IPS-20b (cell line): ENCODE results near the gene QSOX2.

ENCODE experiments used
- H3K27ac ChIP-seq: one replicate; pipeline ENCODE4 v1.5.1; 2013; ENCODE audit warnings: low read length
- H3K27me3 ChIP-seq: 2 replicates; pipeline ENCODE4 v1.6.1; 2013; ENCODE audit warnings: mild to moderate bottlenecking, low read length, inconsistent platforms; ENCODE audit not compliant: insufficient read depth
- H3K36me3 ChIP-seq: 2 replicates; pipeline ENCODE4 v1.6.1; 2013; ENCODE audit warnings: low read depth, mild to moderate bottlenecking, inconsistent platforms, low read length, moderate library complexity; ENCODE audit not compliant: insufficient read depth
- H3K4me1 ChIP-seq: 2 replicates; pipeline ENCODE4 v1.6.1; 2013; ENCODE audit warnings: mild to moderate bottlenecking, control low read depth, inconsistent platforms, low read length, moderate library complexity; ENCODE audit not compliant: insufficient read depth
- H3K4me3 ChIP-seq: 2 replicates; pipeline ENCODE4 v1.5.1; 2013; ENCODE audit warnings: mild to moderate bottlenecking, low read length, inconsistent platforms
- H3K9ac ChIP-seq: 2 replicates; pipeline ENCODE4 v1.6.1; 2013; ENCODE audit warnings: low read depth, mild to moderate bottlenecking, inconsistent platforms, low read length, moderate library complexity
- H3K9me3 ChIP-seq: 2 replicates; pipeline ENCODE4 v1.6.1; 2013; ENCODE audit warnings: mild to moderate bottlenecking, low read depth, low read length, inconsistent platforms; ENCODE audit not compliant: insufficient read depth

QSOX2 gene

DNA sequence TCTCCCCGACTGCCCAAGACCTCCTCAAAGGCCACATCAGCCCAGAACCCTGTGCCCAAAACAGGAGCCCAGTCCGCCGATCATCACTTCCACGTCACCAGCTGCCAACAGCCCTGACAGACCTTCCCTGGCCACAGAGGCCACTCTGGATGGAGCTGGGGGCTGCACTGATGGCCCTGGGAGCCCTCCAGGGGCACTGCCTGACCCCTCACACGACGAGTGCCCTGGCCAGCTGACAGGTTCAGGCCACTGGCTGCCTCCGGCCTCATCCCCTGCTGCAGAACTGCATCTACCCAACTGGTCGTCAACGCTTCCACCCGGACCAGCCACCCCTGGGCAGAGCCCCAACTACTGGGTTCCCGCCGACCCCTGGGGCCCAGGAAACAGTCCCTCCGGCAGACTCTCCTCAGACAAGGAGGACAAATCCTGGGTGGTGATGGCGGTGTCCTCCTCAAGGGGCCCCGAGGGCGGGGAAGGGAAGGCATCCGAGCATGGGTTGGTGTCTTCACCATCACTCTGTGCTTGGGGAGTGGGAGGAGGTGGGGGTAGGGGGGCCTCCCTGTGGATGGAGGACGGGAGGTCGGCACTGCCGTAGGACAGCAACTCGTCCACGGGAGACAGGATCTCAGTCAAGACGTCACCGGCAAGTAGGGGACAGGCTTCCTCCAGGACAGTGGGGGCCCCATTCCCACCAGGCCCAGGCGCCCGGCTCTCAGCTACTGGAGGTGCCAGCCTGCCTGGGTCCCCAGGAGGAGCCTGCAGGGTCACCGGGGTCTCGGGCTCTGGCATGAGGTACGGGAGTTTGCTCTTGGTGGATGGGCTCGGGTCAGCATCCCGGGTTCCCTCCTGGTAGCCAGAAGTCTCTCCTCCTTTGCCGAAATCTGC is 7.9 kb upstream of the QSOX2 start:
- Histone ChIP-seq H3K36me3 (no peaks in the 10 kb centered on the region), H3K9ac (no peak overlapping the region), H3K4me3 (no peak overlapping the region), H3K4me1 (no peaks in the 10 kb centered on the region), H3K27me3 (no peaks in the 10 kb centered on the region), H3K27ac (no peak overlapping the region), H3K9me3 (no peaks in the 10 kb centered on the region)

DNA sequence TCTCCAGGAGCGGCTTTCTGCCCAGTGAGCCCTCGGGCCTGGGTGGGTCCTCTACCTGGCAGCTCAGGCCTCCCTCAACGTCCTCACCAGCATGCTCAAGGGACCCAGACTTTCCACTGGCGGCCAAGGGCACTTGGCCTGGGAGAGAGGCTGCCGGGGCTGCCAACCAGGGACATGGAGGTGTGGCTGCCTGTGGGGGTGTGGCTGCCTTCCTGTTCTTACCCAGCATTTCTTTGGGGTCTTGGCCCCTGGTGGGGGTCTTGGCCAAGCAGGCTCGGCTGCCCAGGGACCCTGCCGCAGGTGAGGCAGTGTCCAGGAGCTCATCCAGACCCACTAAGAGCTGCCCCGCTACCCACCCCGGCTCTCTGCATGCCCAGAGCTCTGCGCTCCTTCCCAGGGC is 7.2 kb upstream of the QSOX2 start:
- Histone ChIP-seq H3K27ac (no peak overlapping the region), H3K27me3 (no peaks in the 10 kb centered on the region), H3K4me1 (no peaks in the 10 kb centered on the region), H3K36me3 (no peaks in the 10 kb centered on the region), H3K9me3 (no peaks in the 10 kb centered on the region), H3K4me3 (no peak overlapping the region), H3K9ac (no peak overlapping the region)

DNA sequence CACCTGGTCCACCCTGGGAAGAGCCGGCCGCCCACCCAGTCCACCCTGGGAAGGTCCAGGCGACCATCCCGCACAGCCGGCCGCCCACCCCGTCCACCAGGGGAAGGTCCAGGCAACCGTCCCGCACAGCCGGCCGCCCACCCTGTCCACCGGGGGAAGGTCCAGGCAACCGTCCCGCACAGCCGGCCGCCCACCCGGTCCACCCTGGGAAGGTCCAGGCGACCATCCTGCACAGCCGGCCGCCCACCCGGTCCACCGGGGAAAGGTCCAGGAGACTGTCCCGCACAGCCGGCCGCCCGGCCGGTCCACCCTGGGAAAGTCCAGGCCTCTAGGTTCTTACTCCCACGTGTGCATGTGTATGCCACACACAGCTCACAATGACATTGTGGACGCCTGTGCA is 6.7 kb upstream of the QSOX2 start:
- no peaks in the 10 kb centered on the region for H3K4me1 ChIP-seq
- no peaks in the 10 kb centered on the region for H3K36me3 ChIP-seq
- no peaks in the 10 kb centered on the region for H3K9me3 ChIP-seq
- no peak overlapping the region for H3K4me3 ChIP-seq
- no peaks in the 10 kb centered on the region for H3K27me3 ChIP-seq
- no peak overlapping the region for H3K27ac ChIP-seq
- no peak overlapping the region for H3K9ac ChIP-seq

DNA sequence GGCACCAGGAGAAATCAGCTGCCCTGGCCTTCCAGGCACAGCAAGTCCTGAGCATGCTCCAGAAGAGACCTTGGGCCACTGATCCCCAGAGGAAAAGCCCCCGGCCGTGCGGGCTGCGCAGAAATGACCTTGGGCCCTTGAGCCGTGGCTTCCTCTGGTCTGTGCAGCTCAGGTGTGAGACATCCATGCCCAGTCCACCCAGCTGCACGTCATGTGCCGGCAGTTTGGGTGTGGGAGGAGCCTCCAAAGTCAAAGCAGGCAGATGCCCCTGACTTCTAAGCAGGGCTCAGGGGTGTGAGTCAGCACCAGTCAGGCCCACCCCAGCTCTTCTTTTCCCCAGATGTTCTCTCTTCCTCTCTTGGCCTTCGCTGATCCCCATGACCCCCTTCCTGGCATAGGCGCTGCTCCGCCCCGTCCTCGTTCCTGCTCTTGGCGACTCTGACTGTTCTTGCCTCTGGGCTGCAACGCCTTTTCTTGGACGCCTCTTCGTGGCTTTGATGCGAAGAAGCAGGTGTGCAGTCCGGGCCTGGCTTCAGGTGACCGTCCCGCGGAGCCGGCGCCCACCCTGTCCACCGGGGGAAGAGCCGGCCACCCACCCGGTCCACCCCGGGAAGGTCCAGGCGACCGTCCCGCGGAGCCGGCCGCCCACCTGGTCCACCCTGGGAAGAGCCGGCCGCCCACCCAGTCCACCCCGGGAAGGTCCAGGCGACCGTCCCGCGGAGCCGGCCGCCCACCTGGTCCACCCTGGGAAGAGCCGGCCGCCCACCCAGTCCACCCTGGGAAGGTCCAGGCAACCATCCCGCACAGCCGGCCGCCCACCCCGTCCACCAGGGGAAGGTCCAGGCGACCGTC is 5.9 kb upstream of the QSOX2 start:
- H3K27ac ChIP-seq: no peak overlapping the region
- H3K9me3 ChIP-seq: no peaks in the 10 kb centered on the region
- no peaks in the 10 kb centered on the region for H3K4me1 ChIP-seq
- no peak overlapping the region for H3K4me3 ChIP-seq
- H3K9ac ChIP-seq: no peak overlapping the region; the same call in 1 of the 2 replicates
- no peaks in the 10 kb centered on the region for H3K36me3 ChIP-seq
- H3K27me3 ChIP-seq: peaks cover 4% of the 10 kb centered on the region; the same call in 1 of the 2 replicates

DNA sequence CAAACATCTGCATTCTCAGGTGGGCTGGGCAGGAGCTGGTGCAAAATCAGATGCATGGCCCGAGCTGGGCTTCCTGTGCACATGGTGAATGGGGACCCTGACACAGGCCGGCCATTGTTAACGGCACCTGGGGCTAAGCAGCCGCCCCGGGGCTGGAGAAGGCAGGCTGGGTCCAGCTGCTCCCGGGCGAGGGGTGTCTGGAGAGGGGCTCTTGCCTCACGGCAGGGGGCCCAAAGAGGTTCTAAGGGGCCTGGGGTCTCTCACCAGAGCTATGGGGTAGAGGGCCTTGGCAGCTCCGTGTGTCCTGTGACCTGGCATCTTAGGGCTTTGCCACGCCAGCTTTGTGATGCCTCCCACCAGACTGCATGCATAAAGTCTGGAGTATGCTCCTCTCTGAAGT is 5.1 kb upstream of the QSOX2 start:
- H3K27ac ChIP-seq: no peak overlapping the region
- H3K4me3 ChIP-seq: no peak overlapping the region
- H3K9ac ChIP-seq: no peak overlapping the region
- H3K27me3 ChIP-seq: peaks cover 10% of the 10 kb centered on the region; the same call in 1 of the 2 replicates
- H3K36me3 ChIP-seq: no peaks in the 10 kb centered on the region
- no peaks in the 10 kb centered on the region for H3K4me1 ChIP-seq
- no peaks in the 10 kb centered on the region for H3K9me3 ChIP-seq

DNA sequence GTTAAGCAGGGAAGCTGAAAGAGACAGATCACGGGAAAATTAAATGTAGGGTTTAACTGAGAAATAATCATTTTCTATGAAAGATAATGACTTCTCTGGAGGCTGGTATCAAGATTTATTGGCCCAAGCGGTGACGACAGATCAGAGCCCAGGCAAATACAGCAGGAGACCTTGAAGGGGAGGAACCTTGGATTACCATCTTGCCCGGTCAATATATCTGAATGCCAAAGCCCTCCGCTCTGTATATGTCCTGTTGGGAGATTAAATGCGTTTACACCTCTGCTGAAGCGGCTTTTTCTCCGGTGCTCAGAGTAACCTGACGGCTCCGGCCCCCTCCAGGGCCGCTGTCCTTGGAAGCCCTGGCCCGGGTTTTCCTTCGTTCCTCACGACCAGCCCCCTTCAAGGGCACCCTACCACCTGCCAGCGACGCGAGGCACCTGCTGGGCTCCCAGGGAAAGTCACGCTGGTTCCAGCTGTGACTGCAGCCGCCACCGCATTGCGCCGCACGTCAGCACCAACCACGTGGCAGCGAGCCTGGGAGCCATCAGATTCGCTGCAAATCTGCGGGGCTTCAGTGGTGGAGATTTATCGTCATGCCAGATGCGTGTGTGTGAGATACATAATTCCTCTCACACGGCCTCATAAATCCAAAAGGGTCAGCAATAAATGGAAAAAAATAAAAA is 4.4 kb upstream of the QSOX2 start:
- Histone ChIP-seq H3K4me1 (0 out of 2 replicates have a peak, but pooled peaks cover under 1% of the 10 kb centered on the region), H3K27ac (no peak overlapping the region), H3K27me3 (peaks cover 10% of the 10 kb centered on the region; the same call in 1 of the 2 replicates), H3K9me3 (no peaks in the 10 kb centered on the region), H3K4me3 (no peak overlapping the region), H3K9ac (no peak overlapping the region), H3K36me3 (no peaks in the 10 kb centered on the region)

DNA sequence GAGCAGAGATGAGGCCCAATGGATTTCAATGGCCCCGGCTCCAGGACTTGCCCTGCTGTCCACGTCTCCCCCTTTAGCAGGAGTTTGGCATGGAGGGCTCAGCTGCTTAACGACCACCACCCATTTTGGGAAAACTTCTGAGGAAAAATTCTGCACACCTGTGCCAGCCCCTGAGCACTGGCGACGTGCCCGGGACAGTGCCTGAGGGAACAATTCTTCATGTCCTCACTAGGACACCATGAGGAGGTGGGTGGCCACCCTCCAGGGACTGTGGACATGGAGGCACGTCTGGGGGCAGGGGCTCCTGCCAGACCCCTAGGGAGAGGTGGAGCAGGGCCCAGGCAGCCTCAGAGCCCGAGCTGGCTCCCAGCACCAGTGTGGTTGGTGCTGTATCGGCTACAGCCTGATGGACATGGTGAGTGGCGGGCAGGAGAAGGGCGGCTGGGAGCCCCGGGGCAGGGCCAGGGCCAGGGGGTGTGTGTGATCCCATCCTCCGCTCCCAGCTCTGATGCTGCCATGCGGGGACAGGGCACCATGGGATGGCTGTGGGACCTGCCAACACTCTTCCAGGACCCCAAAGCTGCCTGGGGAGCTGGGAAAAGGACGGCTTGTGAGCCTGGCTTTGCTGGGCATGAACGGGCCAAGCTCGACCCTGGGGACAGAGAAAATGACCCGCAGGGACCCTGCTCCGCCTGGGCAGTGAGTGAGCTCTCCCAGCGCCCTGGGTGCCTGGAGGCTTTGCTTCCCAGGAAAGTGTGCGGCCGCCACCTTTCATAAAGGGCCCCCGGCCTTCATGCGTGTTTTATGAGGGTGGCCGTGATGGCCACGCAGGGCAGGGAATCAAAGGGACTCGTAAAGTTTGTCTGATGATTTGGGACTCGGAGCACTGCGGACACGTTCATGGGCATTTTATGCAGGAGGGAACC is 3.6 kb upstream of the QSOX2 start:
- no peaks in the 10 kb centered on the region for H3K36me3 ChIP-seq
- H3K27ac ChIP-seq: no peak overlapping the region
- H3K9me3 ChIP-seq: no peaks in the 10 kb centered on the region
- H3K4me1 ChIP-seq: peaks cover 6% of the 10 kb centered on the region
- H3K4me3 ChIP-seq: no peak overlapping the region
- H3K27me3 ChIP-seq: peaks cover 10% of the 10 kb centered on the region; the same call in 1 of the 2 replicates
- no peak overlapping the region; the same call in 1 of the 2 replicates for H3K9ac ChIP-seq

DNA sequence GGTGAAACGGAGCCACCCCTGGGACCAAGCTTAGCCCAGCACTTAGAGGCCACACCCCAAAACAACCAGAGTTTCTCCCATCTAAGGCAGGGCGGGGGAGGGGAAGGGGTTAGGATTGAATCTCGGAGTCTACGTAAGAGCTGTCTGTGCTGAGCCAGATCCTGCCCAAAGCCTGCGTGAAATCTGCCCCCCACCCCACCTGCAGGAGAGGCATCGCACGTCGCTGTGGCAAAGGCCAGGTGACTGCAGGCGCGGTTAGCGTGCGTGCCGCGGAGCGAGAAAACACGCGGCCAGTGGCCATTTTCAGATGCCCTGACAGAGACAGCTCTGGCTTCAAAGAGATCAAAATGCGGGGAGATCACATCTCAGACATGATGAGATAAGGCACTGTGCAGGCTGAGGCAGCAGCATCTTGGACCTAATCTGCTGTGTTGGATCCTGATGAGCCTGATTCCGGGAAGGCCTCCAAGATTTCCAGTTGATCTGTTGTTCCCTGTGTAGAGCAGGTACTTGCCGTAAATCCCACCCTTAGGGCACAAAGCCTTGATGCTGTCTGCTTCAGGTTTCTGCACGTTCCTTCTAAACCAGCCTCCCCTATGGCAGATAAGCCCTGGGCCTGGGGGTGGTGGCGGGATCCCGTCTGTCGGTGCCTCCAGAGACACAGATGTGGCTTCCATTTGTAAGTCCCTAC is 2.5 kb upstream of the QSOX2 start:
- H3K4me1 ChIP-seq: peaks cover 17% of the 10 kb centered on the region
- no peaks in the 10 kb centered on the region for H3K9me3 ChIP-seq
- H3K27me3 ChIP-seq: peaks cover 10% of the 10 kb centered on the region; the same call in 1 of the 2 replicates
- no peak overlapping the region for H3K4me3 ChIP-seq
- H3K36me3 ChIP-seq: no peaks in the 10 kb centered on the region
- H3K9ac ChIP-seq: no peak overlapping the region
- H3K27ac ChIP-seq: no peak overlapping the region

DNA sequence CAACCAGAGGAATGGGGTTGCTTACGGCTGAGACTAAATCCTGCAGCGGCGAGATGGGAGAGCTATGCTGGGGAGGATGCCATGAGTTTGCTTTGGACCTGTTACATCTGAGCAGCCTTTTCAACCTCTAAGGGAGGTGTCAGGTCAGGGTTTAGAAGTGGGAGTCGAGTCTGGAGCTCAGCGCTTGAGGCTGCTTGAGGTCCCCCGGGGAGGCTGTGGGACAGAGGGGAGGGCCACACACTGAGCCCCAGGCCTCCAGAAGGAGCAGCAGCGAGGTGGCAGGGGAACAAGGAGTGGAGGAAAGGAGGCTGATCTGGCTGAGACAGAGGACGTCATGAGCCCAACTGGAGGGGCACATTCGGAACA is 1.9 kb upstream of the QSOX2 start:
- Histone ChIP-seq H3K9me3 (no peaks in the 10 kb centered on the region), H3K36me3 (no peaks in the 10 kb centered on the region), H3K4me1 (peaks cover 18% of the 10 kb centered on the region), H3K27ac (no peak overlapping the region), H3K9ac (no peak overlapping the region), H3K4me3 (no peak overlapping the region), H3K27me3 (peaks cover 10% of the 10 kb centered on the region; the same call in 1 of the 2 replicates)

DNA sequence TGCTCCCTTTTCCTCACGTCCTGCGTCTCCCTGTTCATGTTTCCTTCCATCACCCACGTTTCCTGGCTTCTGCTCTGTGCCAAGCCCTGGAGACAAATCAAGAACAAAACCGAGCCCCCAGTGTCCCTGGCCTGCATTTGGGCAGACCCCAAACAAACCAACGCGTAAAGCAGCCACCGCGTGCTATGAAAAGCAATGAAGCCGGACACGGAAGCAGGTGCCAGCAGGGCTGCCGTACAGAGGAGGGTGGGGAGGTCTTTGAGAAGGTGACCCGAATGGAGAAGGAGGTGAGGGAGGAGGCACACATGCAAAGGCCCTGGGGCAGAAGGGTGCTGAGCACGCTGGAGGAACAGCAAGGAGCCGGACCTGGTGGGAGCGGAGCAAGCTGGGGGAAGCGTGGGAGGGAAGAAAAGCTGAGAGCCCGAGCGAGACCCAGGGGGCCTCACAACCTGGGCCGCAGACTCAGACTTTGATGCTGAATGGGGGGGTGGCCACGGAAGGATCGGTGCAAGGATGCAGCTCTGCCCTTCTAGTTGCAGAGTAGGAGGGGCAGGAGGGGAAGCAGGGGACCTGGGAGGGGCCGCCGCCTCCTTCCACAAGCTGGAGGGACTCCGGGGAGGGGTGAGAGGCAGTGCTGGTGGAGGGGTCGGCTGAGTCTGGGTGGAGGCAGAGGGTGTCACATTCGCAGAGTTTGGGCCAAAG is 1.4 kb upstream of the QSOX2 start:
- Histone ChIP-seq H3K4me3 (no peak overlapping the region), H3K27ac (no peak overlapping the region), H3K27me3 (peaks cover 10% of the 10 kb centered on the region; the same call in 1 of the 2 replicates), H3K9ac (no peak overlapping the region), H3K36me3 (no peaks in the 10 kb centered on the region), H3K9me3 (no peaks in the 10 kb centered on the region), H3K4me1 (peaks cover 18% of the 10 kb centered on the region)
